Activated CD4-positive, alpha-beta T cell treated with anti-CD3 and anti-CD28 coated beads, Interleukin-2, amount 50 U/mL, for 1 hour (primary cell): ENCODE results near the gene CD46.
"Not testable (repeated sequence)": the region's sequence is repeated elsewhere in the genome, so short reads cannot be mapped to it uniquely, and the experiment has no call there.

Source experiments
- DNase-seq: peaks from one replicate; pipeline ENCODE4 v3.0.0-alpha.2; 2020

CD46 gene

GRCh38 chr1:207752456-207752998, 673 bp downstream of the CD46 start:
- DNase-seq, result peak; percentile 9

- no peak for DNase-seq
These were observed 1.8 kb downstream of the CD46 start for GRCh38 chr1:207753611-207754010.

GRCh38 chr1:207754011-207754410, 2.2 kb downstream of the CD46 start:
- no peak for DNase-seq

- DNase-seq, result no peak
These were observed 3.3 kb downstream of the CD46 start for GRCh38 chr1:207754974-207755700.

GRCh38 chr1:207755846-207756693, 4.2 kb downstream of the CD46 start:
- DNase-seq, result no peak

- no peak for DNase-seq
These were observed 10.8 kb downstream of the CD46 start for GRCh38 chr1:207762622-207763021.

- DNase-seq, result no peak
These were observed 11.2 kb downstream of the CD46 start for GRCh38 chr1:207763091-207763490.

- no peak for DNase-seq
These were observed 12.1 kb downstream of the CD46 start for GRCh38 chr1:207763972-207764371.

GRCh38 chr1:207766569-207766968, 14.7 kb downstream of the CD46 start:
- no peak for DNase-seq

- not testable (repeated sequence) for DNase-seq
These were observed 18.7 kb downstream of the CD46 start for GRCh38 chr1:207770514-207770913.

- DNase-seq, result not testable (repeated sequence)
These were observed 24.2 kb downstream of the CD46 start for GRCh38 chr1:207776045-207776444.

- DNase-seq, result not testable (repeated sequence)
These were observed 25.6 kb downstream of the CD46 start for GRCh38 chr1:207777412-207777811.

- no peak for DNase-seq
These were observed 27.2 kb downstream of the CD46 start for GRCh38 chr1:207779008-207779407.

- DNase-seq, result no peak
These were observed 29.5 kb downstream of the CD46 start for GRCh38 chr1:207781312-207781711.

- no peak for DNase-seq
These were observed 35.9 kb downstream of the CD46 start for GRCh38 chr1:207787776-207788175.

GRCh38 chr1:207789386-207789785, 37.5 kb downstream of the CD46 start:
- DNase-seq, result no peak

GRCh38 chr1:207789792-207790787, 38.2 kb downstream of the CD46 start:
- DNase-seq, result no peak

- DNase-seq, result no peak
These were observed 39.4 kb downstream of the CD46 start for GRCh38 chr1:207791290-207791689.

- DNase-seq, result no peak
These were observed 41.5 kb downstream of the CD46 start for GRCh38 chr1:207793327-207793726.

- DNase-seq, result no peak
These were observed 43.0 kb downstream of the CD46 start for GRCh38 chr1:207794861-207795260.

- DNase-seq, result peak; percentile 81
These were observed 45.5 kb downstream of the CD46 start for GRCh38 chr1:207797229-207797973.

- DNase-seq, result no peak
These were observed 47.0 kb downstream of the CD46 start for GRCh38 chr1:207798847-207799246.
